ENCODE data around the gene MXD4.

The MXD4 gene

DNA sequence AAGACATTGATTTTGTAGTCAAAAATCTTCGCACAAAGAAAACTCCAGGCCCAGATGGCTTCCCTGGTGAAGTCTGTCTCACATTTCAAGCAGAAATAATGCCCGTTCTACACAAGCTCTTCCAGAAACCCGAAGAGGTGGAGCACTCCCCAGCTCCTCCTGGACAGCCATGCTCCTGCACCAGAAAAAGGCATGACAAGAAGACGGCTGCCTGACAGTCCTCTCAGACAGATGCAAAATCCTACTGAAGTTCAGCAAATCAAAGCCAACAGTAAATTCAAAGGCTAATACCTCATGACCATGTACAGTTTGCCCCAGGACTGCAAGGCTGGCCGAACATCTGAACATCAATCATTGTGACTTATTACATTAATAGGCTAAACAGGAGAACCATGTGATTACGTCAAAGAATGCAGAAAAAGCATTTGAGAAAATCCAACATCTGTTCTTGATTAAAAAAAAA is 30.8 kb upstream of the MXD4 start:
- DNase-seq (ENCODE audit: low read depth in 2 of 2, low spot score in 1 of 2) = no peak

DNA sequence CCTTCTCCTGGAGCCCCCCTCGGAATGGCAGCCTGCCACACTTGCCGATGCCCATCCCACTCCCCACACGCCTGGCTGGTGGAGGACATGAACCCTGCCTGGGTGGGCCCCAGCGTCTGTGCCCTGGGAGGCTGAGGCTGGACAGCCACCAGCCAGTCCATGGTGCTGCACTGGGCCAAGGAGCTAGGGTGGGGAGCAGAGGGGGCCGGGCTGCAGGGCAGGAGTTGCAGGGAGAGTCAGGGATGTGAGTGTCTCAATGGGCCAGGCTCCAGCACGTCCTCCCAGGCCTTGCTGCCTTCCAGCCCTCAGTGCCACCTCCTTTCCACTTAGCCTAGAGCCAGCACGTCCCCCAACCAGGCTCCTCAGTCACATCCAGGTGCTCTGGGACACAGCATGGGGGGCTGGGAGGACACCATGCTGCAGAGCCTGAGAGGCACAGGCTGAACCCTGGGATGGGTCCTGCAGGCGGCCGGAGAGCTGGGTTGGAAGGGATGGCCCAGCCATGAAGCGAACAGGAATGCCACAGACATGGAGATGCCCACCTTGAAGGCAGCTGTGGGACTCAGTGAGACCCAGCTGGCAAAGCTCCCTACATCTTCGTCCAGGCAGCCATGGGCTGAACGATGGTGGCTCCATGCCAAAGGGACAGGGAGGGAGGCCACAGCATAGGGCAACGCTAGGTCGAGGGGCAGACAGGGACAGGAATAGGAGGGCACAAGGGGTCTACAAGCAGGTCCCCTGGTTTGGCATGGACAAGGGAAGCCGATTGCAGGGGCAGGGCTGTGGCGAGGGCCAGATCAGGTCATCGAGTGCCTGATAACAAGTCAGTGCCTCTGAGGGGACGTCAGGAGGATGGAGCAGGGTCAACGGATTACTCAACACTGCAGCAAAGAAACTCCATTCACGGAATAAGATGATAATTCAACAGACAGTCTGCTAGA is 30.1 kb upstream of the MXD4 start:
- DNase-seq (ENCODE audit: low read depth in 2 of 2, low spot score in 1 of 2) = no peak

DNA sequence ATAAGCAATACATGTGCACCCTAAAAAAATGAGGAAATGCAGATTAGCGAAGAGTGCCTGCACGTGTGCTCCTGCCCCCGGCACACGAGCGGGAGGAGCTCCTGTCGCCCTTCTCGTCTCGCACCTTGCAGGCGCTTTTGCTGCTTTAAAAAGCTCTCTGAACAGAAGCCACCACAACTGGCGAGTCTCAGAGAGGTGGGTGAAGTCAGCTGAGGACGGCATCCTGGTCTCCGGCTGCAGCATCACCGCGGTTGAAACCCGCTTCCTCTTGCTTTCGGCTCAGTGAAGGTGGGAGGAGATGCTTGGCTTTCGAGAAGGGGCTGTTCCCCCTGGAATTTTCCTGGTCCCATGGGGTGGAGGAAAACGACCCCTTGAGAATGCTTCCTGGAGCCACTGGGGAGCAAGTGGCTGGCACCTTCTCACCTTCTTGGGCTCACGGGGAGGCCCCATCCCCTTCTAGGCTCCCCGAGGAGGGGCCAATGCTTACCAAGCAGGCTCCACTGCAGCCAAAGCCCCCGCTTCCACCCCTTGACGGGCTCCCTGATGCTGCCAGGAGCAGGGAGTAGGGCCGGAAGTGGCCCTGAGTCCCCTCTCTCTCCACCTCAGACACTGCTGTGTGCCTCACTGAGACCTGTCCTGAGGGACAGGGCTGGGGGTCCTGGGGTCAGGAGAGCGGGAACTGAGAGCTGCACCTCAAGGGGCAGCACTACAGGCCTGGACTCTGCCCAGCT is 29.2 kb upstream of the MXD4 start:
- DNase-seq (ENCODE audit: low read depth in 2 of 2, low spot score in 1 of 2) = peak; percentile 21 to 62

DNA sequence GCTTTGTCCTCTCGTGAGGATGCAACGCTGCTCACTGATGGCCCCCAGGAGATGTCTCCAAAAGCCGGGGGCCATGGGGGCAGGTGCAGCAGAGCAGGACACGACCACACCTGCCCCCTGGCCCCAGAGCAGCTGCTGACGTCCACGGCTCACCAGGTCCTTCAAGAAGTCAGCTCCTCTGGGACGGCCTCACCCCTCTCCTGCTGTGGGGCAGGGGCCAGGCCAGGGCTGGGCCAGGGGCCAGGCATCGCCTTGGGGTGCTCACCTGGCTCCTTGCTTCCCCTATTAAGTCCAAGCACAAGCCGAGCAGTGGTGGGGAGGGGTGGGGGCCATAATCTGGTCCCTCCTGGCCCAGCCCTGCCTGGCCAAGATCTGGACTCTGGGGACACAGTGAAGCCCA is 28.6 kb upstream of the MXD4 start:
- no peak for DNase-seq (ENCODE audit: low read depth in 2 of 2, low spot score in 1 of 2)

DNA sequence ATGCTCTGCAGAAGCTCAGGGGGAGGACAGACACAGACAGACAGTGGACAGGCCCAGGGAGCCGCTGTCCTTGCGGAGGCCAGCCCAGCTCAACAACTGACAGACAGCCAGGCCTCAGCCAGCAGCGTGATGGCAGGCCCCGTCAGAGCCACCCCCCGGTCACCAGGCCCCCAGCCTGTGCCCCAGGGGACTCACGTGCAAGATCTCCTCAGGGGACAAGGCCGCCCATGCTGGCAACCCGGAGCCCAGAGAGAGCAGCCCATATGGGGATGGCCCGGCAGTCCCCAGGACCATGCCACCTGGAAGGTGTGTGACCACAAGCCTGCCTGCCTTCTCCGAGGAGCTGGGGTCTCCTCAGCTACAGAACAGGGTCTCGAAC is 28.0 kb upstream of the MXD4 start:
- DNase-seq (ENCODE audit: low read depth in 2 of 2, low spot score in 1 of 2) = no peak

DNA sequence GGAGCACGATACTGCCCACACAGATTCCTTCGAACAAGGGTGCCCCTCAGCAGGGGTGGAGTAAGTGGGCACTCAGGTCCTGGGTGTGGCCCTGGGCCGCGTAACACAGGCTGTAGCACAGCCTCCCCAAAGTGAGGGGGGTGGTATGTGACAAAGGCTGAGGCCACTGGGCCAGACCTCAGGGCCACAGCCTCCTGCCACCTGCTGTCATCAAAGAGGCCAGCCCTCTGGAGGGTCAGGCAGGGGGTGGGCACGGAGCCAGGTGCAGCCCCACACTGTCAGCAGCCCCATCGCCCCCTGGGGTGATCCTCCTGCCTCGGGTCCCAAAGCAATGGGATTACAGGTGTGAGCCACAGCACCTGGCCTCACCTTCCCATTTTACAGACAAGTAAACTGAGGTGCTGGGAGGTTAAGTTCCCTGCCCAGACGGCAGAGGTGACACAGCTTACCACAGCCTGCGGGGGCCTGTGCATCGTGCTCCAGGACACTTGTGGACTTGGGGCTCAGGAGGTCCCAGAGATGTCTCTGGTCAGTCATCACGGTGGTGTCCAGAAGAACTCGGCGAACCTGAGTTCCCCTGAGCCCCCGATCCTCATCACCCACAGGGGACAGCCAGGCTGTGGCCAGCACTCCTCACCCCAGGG is 27.5 kb upstream of the MXD4 start:
- DNase-seq (ENCODE audit: low read depth in 2 of 2, low spot score in 1 of 2) = no peak

DNA sequence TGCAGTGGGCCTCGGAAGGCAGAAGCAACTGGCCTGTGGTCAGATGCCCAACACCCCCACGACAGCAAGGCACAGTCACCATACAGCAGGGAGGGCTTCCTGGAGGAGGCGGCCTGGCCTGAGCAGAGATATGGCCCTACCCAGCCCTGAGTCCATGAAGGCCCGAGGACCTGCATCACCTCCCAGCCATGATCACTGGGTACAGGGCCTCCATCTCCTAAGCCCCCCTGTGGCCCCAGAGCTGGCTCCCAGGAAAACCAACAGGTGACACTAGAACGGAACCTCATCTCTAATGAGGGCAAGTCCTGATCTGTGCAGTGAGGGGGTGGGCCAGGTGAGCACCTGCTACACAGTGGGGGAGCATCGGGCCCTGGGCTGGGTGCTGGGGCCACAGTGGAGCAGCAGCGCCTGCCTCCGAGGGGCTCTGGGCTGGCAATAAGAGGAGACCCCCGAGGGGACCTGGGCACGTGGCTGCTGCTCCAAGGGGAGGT is 26.2 kb upstream of the MXD4 start:
- DNase-seq (ENCODE audit: low read depth in 2 of 2, low spot score in 1 of 2) = no peak

DNA sequence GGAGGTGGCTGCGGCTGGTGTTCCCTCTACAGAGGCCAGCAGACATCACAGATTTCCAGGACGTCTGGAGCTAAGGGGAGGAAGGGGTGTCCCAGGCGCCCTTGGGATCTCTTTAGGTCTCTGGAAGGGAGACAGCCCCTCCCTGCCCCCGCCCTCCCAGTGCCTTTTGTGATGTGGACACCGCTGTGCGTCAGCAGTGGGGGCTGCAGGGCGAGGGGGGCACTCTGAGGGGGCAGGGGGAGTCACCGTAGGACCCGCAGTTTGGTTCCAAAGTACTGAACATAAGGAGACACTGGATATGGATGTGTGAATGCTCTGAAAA is 25.6 kb upstream of the MXD4 start:
- DNase-seq (ENCODE audit: low read depth in 2 of 2, low spot score in 1 of 2) = no peak

DNA sequence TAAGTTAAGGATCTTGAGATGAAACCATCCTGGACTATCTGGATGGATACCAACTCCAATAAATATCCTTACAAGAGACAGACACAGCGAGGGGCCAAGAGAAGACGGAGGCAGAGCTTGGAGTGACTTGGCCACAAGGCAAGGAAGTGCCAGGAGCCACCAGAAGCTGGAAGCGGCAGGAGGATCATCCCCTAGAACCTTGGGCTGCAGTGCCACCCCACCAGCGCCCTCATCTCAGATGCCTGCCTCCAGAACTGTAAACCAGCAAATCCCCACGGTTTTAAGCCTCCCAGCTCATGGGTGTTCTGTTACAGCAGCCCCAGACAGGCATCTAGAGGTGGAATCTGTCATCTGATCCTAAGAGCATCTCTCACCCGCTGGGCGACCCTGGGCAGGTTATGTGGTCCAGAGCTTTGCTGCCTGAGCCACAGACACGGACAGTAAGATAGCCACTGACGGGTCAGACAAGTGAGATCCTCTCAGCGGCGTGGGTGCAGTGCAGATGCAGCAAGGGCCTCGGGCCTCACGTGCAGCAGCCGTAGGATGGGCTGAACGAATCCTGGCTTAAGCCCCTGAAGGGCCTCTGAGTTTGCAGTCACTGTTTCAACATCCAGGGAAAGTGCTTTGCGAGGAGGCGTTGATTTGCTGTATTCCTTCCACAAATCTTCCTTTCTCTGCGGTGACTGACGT is 25.1 kb upstream of the MXD4 start:
- no peak for DNase-seq (ENCODE audit: low read depth in 2 of 2, low spot score in 1 of 2)

DNA sequence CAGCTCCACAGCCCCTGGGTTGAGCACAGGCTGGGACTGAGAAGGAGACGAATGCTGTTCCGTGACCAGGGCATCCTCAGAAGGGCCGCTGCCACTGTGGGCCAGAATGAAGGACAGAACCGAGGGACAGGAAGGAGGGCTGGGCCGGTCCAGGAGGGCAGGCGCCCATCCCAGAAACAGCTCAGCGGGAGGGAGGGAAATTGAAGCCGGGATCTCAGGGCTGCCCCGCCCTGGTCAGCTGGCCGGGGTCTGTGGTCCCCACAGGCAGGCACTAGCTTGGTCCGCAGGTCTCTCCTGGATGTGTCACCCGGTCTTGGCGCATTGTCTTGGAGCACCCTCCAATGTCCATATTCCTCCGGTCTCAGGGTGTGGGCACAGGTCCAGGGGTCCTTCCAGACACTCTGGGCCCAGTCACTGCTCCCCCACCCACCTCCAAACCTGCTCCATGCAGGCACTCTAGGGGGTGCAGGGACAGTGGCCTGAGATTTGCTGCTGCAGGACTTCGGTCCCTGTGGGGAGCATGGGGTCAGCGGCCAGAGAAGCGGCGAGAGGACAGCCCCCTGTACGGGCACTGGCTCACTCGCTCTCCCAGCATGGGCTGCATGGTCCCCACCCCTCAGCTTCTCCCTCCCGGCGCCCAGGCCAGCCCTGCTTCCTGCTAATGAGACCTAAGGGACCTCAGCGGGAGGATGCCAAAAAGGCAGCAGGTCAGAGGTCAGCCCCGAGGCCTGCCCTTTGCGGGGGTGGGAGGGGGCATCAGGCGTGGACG is 23.9 kb upstream of the MXD4 start:
- no peak for DNase-seq (ENCODE audit: low read depth in 2 of 2, low spot score in 1 of 2)

DNA sequence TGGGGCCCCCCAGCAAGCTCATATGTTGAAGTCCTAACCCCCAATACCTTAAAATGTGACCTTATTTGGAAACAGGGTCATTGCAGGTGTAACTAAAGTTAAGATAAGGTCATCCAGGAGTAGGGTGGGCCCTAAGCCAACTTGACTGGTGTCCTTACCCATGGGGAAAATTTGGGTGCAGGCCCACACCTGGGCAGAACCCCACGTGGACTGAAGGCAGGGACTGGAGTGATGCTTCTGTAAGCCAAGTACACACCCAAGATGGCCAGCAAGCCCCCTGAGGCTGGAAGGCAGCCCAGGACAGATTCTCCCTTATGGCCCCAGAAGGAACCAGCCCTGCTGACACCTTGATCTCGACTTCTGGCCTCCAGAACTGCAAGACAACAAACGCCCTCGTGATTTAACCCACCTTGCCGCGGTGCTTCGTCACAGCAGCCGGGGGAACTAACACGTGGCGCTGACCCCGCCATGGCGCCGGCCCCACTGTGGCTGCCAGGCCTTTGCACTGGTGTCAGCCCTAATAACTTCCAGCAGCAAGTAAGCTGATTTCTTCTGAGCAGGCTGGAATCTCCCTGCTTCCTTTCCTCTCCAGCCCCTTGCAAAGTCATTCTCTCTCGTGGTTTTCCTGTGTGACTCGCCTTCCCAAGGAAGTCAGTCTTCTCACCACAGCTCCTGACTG is 23.2 kb upstream of the MXD4 start:
- DNase-seq (ENCODE audit: low read depth in 2 of 2, low spot score in 1 of 2) = no peak

DNA sequence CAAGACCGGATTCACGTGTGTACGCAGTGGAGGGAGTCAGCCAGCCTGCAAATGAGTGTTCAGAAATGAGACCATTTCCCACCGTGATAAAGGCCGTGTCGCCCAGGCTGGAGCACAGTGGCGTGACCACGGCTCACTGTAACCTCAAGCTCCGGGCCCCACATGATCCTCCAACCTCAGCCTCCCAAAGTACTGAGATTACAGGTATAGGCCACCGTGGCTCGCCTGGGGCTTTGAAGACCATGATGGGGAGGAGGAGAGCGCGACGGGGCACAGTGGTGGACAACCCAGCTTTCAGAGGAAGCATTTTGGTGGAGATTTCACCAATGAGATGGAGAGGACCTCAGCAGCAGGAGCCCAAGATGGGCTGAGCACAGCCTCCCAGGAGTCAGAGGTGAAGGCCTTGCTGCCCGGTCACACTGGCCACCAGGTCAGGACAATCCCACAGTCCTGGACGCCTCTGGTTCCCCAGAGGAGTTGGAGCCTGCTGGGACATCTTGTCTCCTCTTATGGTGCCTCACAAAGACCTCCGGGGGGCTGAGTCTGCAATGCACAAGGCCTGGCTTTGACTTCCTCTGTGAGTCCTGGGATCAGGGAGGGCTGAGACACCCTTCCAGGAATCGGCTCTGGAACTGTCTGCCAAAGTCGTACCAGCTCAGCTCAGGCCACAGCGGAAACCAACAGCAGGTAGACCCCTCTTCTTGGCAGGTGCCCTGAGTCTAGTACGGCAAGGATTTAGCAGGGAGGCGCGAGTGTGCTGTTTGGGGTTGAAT is 22.4 kb upstream of the MXD4 start:
- no peak for DNase-seq (ENCODE audit: low read depth in 2 of 2, low spot score in 1 of 2)

DNA sequence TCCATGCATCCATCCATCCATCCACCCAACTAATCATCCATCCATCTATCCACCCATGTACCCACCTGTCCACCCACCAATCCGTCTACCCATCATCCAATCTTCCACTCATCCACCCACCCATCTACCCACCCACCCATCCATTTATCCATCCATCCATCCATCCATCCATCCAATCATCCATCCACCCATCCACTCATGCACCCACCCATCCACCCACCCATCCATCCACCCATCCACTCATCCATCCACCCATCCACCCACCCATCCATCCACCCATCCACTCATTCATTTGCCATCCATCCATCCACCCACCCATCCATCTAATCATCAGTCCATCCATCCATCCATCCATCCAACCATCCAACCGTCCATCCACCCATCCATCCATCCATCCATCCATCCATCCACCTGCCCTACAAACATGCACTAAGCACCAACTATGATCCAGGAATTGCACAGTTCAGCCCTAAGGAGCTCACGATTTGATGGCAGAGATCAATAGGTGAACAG is 21.3 kb upstream of the MXD4 start:
- no peak for DNase-seq (ENCODE audit: low read depth in 2 of 2, low spot score in 1 of 2)

DNA sequence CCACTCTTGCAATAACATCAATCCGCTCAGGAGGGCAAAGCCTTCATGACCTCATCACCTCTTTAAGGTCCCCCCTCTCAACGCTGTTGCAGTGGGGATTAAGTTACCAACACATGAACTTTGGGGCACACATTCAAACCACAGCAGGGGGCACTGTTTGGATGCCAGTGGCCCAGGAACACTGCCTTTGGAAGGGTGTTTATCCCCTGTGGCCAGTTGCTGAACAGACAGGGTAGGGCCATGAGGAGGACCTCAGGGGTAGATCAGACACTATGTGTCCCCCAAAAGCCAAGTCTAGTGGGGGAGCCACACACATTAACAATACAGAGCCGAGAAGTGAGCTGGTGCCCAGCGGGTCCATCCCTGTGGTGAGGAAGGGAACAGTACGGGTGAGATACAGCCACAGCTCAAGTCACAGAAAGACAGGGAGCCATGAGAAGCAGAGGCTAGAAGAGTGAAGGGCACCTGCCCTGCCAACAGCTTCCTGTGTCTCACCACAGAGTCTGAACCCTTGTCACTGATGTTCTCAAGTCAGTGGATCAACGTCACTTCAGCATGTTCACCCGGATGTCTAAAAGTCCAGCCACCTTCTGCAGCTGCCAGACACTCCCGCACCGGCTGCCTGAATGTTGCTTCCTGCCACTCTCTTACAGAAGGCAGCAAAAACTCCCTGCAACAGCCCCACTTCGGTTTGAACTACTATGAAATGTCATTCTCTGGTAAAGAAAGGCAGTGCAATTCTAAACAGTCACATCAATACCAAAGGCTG is 19.9 kb upstream of the MXD4 start:
- peak; percentile 25 to 70 for DNase-seq (ENCODE audit: low read depth in 2 of 2, low spot score in 1 of 2)

DNA sequence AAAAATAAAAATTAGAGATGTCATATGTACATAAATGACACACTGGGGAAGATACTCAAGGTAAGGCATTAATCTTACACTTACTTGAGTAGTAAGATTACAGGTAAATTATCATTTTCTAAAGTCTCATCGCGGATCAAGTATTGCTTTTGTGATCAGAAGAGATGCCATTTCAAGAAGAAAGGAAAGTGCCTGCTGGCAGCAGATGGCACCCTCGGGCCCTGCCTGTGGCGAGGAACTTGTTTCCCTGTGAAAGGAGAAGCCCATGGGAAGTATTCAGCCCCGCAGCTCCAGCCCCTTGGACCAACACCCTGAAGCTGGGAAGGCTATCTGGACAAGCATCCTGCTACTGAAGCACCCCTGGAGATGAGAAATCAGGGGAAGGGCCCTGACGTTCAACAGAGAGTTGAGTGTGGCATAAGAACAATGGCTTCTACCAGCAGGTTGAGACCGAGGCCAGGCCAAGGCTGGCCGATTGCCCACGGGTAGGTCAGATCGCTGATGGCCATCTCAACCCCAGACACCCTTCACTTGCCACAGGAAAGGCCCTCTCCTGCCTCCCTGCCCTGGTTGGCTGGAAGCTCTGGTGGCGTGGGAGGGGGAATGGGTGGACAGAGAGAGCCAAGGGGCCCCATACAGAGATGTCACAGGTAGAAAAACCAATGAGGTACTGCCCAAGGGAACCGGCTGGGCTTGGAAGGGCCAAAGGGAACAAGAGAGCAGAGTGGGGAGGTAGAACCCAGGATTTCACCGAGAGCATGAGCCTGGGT is 18.8 kb upstream of the MXD4 start:
- no peak for DNase-seq (ENCODE audit: low read depth in 2 of 2, low spot score in 1 of 2)

DNA sequence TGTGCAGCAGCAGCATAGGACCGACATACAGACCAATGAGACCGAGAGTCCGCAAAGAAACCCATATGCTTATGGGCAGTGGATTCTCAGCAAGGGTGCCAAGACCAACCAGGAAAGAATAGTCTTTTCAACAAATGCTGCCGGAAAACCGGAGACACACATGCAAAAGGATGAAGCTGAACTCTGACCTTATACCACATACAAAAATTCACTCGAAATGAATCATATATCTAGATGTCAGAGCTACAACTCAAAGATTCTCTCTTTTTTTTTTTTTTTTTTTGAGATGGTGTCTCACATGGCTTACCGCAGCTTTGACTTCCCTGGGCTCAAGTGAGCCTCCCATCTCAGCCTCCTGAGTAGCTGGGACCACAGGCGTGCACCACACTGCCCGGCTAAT is 16.0 kb upstream of the MXD4 start:
- no peak for DNase-seq (ENCODE audit: low read depth in 2 of 2, low spot score in 1 of 2)

DNA sequence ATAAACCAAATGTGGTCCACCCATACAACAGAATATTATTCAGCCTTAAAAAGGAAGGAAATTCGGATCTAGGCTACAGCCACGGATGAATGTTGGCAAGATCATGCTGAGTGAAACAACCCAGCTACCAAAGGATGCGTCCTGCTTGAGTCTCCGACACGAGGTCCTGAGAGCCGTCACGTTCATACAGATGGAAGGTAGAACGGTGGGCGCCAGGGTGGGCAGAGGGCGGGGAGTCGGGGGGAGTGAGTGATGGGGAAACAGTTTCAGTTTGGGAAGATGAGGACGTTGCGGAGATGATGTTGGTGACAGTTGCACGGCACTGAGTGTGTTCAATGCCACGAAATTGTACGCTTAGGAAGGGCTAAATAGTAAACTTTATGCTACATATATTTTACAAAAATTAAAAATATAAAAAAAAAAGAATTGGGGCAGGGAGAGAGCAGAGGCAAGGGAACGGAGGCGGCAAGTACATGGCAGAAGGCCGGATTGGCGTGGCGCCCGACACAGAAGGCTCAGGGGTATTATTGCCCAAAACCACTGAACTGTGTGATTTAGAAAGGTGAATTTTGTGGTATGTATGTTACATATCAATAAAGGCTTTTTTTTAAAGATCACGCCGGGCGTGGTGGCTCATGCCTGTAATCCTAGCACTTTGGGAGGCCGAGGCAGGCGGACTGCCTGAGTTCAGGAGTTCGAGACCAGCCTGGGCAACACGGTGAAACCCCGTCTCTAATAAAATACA is 14.8 kb upstream of the MXD4 start:
- DNase-seq (ENCODE audit: low read depth in 2 of 2, low spot score in 1 of 2) = no peak

All from stimulated activated CD8-positive, alpha-beta memory T cell treated with anti-CD3 and anti-CD28 coated beads, Interleukin-4, amount 100 ng/mL, for 4 hours (primary cell).